Measurements from ENCODE around the gene SOWAHB. TPM values are rescaled to one million over a fixed set of nuclear protein-coding genes. Genes with fewer than 3 reads are reported as not detected.

Gene SOWAHB
- polyA plus RNA-seq, 1 donor from 2014 or later: not detected

DNA sequence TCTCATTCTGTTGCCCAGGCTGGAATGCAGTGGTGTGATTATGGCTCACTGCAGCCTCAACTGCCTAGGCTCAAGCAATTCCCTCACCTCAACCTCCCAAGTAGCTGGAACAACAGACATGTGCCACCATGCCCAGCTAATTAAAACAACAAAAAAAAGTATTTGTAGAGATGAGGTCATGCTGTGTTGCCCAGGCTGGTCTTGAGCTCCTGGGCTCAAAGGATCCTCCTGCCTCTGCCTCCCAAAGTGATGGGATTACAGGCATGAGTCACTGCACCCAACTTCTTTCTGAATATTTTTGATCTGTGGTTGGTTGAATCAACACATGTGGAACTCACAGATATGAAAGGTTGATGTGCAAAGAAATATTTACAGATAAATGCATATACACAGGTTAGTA lies 33.1 kb upstream of the SOWAHB start:
- H3K4me3 ChIP-seq (ENCODE audit: low read length): no peak overlapping the region
- no peaks in the 10 kb centered on the region for H3F3A ChIP-seq (ENCODE audit: insufficient read depth, low read length, poor library complexity, severe bottlenecking)
- H3K27ac ChIP-seq (ENCODE audit: low read length): no peak overlapping the region
- no peaks in the 10 kb centered on the region for H3K27me3 ChIP-seq (ENCODE audit: insufficient read depth, low read depth, low read length)
- H3K36me3 ChIP-seq (ENCODE audit: insufficient read depth, low read length): no peaks in the 10 kb centered on the region
- H4K20me1 ChIP-seq (ENCODE audit: insufficient read depth): no peaks in the 10 kb centered on the region
- H3K9me3 ChIP-seq (ENCODE audit: low read length): no peaks in the 10 kb centered on the region
- no peak overlapping the region for H3K4me2 ChIP-seq (ENCODE audit: low read length)
- H3K79me2 ChIP-seq (replicated peaks; ENCODE audit: insufficient read depth, low read length): no peaks in the 10 kb centered on the region
- H3K9ac ChIP-seq (ENCODE audit: low read length): no peak overlapping the region
- TF ChIP-seq EZH2 (IDR thresholded peaks at IDR 0.05; ENCODE audit: borderline replicate concordance, insufficient read depth, low read length, poor library complexity, severe bottlenecking) (no peak), SMC3 (conservative IDR thresholded peaks at IDR 0.05; ENCODE audit: poor library complexity) (no peak), MXI1 (conservative IDR thresholded peaks at IDR 0.05; ENCODE audit: poor library complexity, severe bottlenecking) (no peak), TAF1 (IDR thresholded peaks at IDR 0.05; ENCODE audit: low read depth) (no peak), RAD21 (conservative IDR thresholded peaks at IDR 0.05) (no peak)
- TF ChIP-seq, protein P1, sequence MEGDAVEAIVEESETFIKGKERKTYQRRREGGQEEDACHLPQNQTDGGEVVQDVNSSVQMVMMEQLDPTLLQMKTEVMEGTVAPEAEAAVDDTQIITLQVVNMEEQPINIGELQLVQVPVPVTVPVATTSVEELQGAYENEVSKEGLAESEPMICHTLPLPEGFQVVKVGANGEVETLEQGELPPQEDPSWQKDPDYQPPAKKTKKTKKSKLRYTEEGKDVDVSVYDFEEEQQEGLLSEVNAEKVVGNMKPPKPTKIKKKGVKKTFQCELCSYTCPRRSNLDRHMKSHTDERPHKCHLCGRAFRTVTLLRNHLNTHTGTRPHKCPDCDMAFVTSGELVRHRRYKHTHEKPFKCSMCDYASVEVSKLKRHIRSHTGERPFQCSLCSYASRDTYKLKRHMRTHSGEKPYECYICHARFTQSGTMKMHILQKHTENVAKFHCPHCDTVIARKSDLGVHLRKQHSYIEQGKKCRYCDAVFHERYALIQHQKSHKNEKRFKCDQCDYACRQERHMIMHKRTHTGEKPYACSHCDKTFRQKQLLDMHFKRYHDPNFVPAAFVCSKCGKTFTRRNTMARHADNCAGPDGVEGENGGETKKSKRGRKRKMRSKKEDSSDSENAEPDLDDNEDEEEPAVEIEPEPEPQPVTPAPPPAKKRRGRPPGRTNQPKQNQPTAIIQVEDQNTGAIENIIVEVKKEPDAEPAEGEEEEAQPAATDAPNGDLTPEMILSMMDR (IDR thresholded peaks at IDR 0.05; ENCODE audit: poor library complexity, severe bottlenecking): no peak
- H2AFZ ChIP-seq (ENCODE audit: low read depth, low read length): no peak overlapping the region
- no peaks in the 10 kb centered on the region for H3K9me2 ChIP-seq (ENCODE audit: insufficient read depth, low read length)

DNA sequence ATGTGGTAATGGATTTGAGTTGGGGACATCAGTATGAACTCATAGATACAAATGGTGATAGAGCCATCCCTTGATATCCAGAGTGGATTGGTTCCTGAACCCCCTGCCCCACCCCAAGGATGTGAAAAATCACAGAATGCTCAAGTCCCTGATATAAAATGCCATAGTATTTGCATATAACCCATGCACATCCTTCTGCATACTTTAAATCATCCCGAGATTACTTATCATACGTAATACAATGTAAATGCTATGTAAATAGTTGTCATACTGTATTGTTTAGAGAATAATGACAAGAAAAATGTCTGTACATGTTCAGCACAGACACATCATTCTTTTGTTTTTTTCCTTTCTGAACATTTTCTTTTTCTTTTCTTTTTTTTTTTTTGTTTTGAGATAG lies 32.7 kb upstream of the SOWAHB start:
- TF ChIP-seq, protein P1 (IDR thresholded peaks at IDR 0.05; ENCODE audit: poor library complexity, severe bottlenecking): no peak
- no peak for TF ChIP-seq POLR2AphosphoS5 (IDR thresholded peaks at IDR 0.05)
- TF ChIP-seq, protein P2, sequence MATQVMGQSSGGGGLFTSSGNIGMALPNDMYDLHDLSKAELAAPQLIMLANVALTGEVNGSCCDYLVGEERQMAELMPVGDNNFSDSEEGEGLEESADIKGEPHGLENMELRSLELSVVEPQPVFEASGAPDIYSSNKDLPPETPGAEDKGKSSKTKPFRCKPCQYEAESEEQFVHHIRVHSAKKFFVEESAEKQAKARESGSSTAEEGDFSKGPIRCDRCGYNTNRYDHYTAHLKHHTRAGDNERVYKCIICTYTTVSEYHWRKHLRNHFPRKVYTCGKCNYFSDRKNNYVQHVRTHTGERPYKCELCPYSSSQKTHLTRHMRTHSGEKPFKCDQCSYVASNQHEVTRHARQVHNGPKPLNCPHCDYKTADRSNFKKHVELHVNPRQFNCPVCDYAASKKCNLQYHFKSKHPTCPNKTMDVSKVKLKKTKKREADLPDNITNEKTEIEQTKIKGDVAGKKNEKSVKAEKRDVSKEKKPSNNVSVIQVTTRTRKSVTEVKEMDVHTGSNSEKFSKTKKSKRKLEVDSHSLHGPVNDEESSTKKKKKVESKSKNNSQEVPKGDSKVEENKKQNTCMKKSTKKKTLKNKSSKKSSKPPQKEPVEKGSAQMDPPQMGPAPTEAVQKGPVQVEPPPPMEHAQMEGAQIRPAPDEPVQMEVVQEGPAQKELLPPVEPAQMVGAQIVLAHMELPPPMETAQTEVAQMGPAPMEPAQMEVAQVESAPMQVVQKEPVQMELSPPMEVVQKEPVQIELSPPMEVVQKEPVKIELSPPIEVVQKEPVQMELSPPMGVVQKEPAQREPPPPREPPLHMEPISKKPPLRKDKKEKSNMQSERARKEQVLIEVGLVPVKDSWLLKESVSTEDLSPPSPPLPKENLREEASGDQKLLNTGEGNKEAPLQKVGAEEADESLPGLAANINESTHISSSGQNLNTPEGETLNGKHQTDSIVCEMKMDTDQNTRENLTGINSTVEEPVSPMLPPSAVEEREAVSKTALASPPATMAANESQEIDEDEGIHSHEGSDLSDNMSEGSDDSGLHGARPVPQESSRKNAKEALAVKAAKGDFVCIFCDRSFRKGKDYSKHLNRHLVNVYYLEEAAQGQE (IDR thresholded peaks at IDR 0.05; ENCODE audit: borderline replicate concordance): no peak
- TF ChIP-seq TAF1 (IDR thresholded peaks at IDR 0.05; ENCODE audit: low read depth): no peak
- TF ChIP-seq MXI1 (conservative IDR thresholded peaks at IDR 0.05; ENCODE audit: poor library complexity, severe bottlenecking): no peak
- no peak for TF ChIP-seq EZH2 (IDR thresholded peaks at IDR 0.05; ENCODE audit: borderline replicate concordance, insufficient read depth, low read length, poor library complexity, severe bottlenecking)
- TF ChIP-seq RAD21 (conservative IDR thresholded peaks at IDR 0.05): no peak
- no peak for TF ChIP-seq SMC3 (conservative IDR thresholded peaks at IDR 0.05; ENCODE audit: poor library complexity)
- TF ChIP-seq EP300 (conservative IDR thresholded peaks at IDR 0.05; ENCODE audit: poor library complexity, severe bottlenecking): no peak
- no peaks in the 10 kb centered on the region for H3K9me2 ChIP-seq (ENCODE audit: insufficient read depth, low read length)
- no peak overlapping the region for H3K9ac ChIP-seq (ENCODE audit: low read length)
- no peaks in the 10 kb centered on the region for H4K20me1 ChIP-seq (ENCODE audit: insufficient read depth)
- H3K9me3 ChIP-seq (ENCODE audit: low read length): no peaks in the 10 kb centered on the region
- H3K27me3 ChIP-seq (ENCODE audit: insufficient read depth, low read depth, low read length): no peaks in the 10 kb centered on the region
- H3F3A ChIP-seq (ENCODE audit: insufficient read depth, low read length, poor library complexity, severe bottlenecking): no peaks in the 10 kb centered on the region
- no peak overlapping the region for H3K4me2 ChIP-seq (ENCODE audit: low read length)
- no peak overlapping the region for H3K4me3 ChIP-seq (ENCODE audit: low read length)
- H3K79me2 ChIP-seq (replicated peaks; ENCODE audit: insufficient read depth, low read length): no peaks in the 10 kb centered on the region
- H3K27ac ChIP-seq (ENCODE audit: low read length): no peak overlapping the region
- H3K36me3 ChIP-seq (ENCODE audit: insufficient read depth, low read length): no peaks in the 10 kb centered on the region
- no peak overlapping the region for H2AFZ ChIP-seq (ENCODE audit: low read depth, low read length)
